ENCODE data around the gene ZNF385C.

- TF ChIP-seq, protein P1, sequence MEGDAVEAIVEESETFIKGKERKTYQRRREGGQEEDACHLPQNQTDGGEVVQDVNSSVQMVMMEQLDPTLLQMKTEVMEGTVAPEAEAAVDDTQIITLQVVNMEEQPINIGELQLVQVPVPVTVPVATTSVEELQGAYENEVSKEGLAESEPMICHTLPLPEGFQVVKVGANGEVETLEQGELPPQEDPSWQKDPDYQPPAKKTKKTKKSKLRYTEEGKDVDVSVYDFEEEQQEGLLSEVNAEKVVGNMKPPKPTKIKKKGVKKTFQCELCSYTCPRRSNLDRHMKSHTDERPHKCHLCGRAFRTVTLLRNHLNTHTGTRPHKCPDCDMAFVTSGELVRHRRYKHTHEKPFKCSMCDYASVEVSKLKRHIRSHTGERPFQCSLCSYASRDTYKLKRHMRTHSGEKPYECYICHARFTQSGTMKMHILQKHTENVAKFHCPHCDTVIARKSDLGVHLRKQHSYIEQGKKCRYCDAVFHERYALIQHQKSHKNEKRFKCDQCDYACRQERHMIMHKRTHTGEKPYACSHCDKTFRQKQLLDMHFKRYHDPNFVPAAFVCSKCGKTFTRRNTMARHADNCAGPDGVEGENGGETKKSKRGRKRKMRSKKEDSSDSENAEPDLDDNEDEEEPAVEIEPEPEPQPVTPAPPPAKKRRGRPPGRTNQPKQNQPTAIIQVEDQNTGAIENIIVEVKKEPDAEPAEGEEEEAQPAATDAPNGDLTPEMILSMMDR (IDR thresholded peaks at IDR 0.05; ENCODE audit: insufficient read depth, low read length), result peak; percentile 96
- TF ChIP-seq POLR2AphosphoS5 (IDR thresholded peaks at IDR 0.05; ENCODE audit: low read depth), result no peak
- TF ChIP-seq GABPA (IDR thresholded peaks at IDR 0.05; ENCODE audit: low read depth), result no peak
- no peak for TF ChIP-seq SPI1 (IDR thresholded peaks at IDR 0.05; ENCODE audit: borderline replicate concordance, low read depth)
These were observed 30.7 kb downstream of the ZNF385C start for GRCh38 chr17:42067371-42068091.
